Activated CD4-positive, alpha-beta T cell treated with anti-CD3 and anti-CD28 coated beads, Interleukin-2, amount 50 U/mL, for 48 hours (primary cell): Measurements from ENCODE around the gene OAF.

Experiments used
- DNase-seq, 2 experiments: peaks; one replicate each; pipeline ENCODE4 v3.0.0-alpha.2; 2020

OAF gene

GRCh38 chr11:120224361-120224760 lies 13.5 kb downstream of the OAF start:
- DNase-seq, result no peak

GRCh38 chr11:120224972-120225909 lies 14.4 kb downstream of the OAF start:
- DNase-seq, result no peak

GRCh38 chr11:120226242-120226641 lies 15.4 kb downstream of the OAF start:
- no peak for DNase-seq

GRCh38 chr11:120226714-120227113 lies 15.9 kb downstream of the OAF start:
- DNase-seq, result no peak

GRCh38 chr11:120227228-120227852 lies 16.5 kb downstream of the OAF start:
- DNase-seq, result no peak

GRCh38 chr11:120228794-120229384 lies 18.1 kb downstream of the OAF start:
- no peak for DNase-seq

- peak; percentile 20 to 41 for DNase-seq
These were observed 18.9 kb downstream of the OAF start for GRCh38 chr11:120229451-120230424.

- DNase-seq, result no peak
These were observed 19.7 kb downstream of the OAF start for GRCh38 chr11:120230433-120231071.

- no peak for DNase-seq
These were observed 21.1 kb downstream of the OAF start for GRCh38 chr11:120231963-120232362.

- DNase-seq, result no peak
These were observed 22.5 kb downstream of the OAF start for GRCh38 chr11:120233207-120233803.

- DNase-seq, result peak; percentile 71 to 78
These were observed 24.3 kb downstream of the OAF start for GRCh38 chr11:120235024-120235628.

- DNase-seq, result no peak
These were observed 25.6 kb downstream of the OAF start for GRCh38 chr11:120236169-120237107.

GRCh38 chr11:120238968-120239620 lies 28.3 kb downstream of the OAF start:
- no peak for DNase-seq

GRCh38 chr11:120239713-120240640 lies 29.1 kb downstream of the OAF start, which contains the start of gene POU2F3:
TSS of gene POU2F3 (plus strand) at chr11:120240140. CDS start at chr11:120240344, 204 bp downstream.
- DNase-seq, result no peak

GRCh38 chr11:120240866-120241265 lies 30.0 kb downstream of the OAF start:
- no peak for DNase-seq

GRCh38 chr11:120241277-120241676 lies 30.4 kb downstream of the OAF start:
- no peak for DNase-seq

GRCh38 chr11:120243221-120243620 lies 32.4 kb downstream of the OAF start:
- no peak for DNase-seq
